Neural crest cell (in vitro differentiated cells): ENCODE data around the gene DOLPP1. TPM values are rescaled to one million over a fixed set of nuclear protein-coding genes. Genes with fewer than 3 reads are reported as not detected.
"Not testable (repeated sequence)": the region's sequence is repeated elsewhere in the genome, so short reads cannot be mapped to it uniquely, and the experiment has no call there.

Experiments used
- DNase-seq: peaks from one replicate; pipeline ENCODE4 v3.0.0; 2021; ENCODE audit warnings: low read depth, mixed read lengths, low spot score
- H3K27ac Mint-ChIP-seq: one replicate; pipeline ENCODE4 v1.8.0; 2021; ENCODE audit warnings: mild to moderate bottlenecking, mixed read lengths; ENCODE audit not compliant: unreplicated experiment
- H3K27me3 Mint-ChIP-seq: 2 replicates; pipeline ENCODE4 v1.8.0; 2021; ENCODE audit warnings: low read depth, mild to moderate bottlenecking, mixed read lengths
- H3K36me3 Mint-ChIP-seq: 2 replicates; pipeline ENCODE4 v1.8.0; 2021; ENCODE audit warnings: low read depth, mild to moderate bottlenecking, mixed read lengths
- H3K4me1 Mint-ChIP-seq: 2 replicates; pipeline ENCODE4 v1.8.0; 2021; ENCODE audit warnings: mixed read lengths
- H3K4me3 Mint-ChIP-seq: one replicate; pipeline ENCODE4 v1.8.0; 2021; ENCODE audit warnings: mild to moderate bottlenecking, mixed read lengths
- H3K9me3 Mint-ChIP-seq: 2 replicates; pipeline ENCODE4 v1.8.0; 2021; ENCODE audit warnings: mixed read lengths
- total RNA-seq: library from RNA; stranded (reverse); gene quantifications from 2 replicates; pipeline ENCODE4 v1.2.1, GENCODE V29; 2021
- TF ChIP-seq, protein P1 (sequence below): fragments of 200-600 bp; sonication (generic); conservative IDR thresholded peaks from 2 replicates; pipeline ENCODE4 v1.5.0; 2021; ENCODE audit warnings: antibody characterized with exemption, mild to moderate bottlenecking

The DOLPP1 gene
- total RNA-seq, 1 donor from 2014 or later: 43.1 TPM

GRCh38 chr9:129111528-129112151 lies 30.7 kb downstream of the DOLPP1 start:
- Mint-ChIP-seq H3K4me3 (peak overlapping the region; percentile 99), H3K9me3 (no peaks in the 10 kb centered on the region), H3K27me3 (no peaks in the 10 kb centered on the region), H3K4me1 (peaks cover 23% of the 10 kb centered on the region), H3K27ac (peak overlapping the region; percentile 95), H3K36me3 (no peaks in the 10 kb centered on the region)
- no peak for DNase-seq
- TF ChIP-seq, protein P1, sequence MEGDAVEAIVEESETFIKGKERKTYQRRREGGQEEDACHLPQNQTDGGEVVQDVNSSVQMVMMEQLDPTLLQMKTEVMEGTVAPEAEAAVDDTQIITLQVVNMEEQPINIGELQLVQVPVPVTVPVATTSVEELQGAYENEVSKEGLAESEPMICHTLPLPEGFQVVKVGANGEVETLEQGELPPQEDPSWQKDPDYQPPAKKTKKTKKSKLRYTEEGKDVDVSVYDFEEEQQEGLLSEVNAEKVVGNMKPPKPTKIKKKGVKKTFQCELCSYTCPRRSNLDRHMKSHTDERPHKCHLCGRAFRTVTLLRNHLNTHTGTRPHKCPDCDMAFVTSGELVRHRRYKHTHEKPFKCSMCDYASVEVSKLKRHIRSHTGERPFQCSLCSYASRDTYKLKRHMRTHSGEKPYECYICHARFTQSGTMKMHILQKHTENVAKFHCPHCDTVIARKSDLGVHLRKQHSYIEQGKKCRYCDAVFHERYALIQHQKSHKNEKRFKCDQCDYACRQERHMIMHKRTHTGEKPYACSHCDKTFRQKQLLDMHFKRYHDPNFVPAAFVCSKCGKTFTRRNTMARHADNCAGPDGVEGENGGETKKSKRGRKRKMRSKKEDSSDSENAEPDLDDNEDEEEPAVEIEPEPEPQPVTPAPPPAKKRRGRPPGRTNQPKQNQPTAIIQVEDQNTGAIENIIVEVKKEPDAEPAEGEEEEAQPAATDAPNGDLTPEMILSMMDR: no peak

- H3K27ac Mint-ChIP-seq: peak overlapping the region; percentile 43
- peaks cover 23% of the 10 kb centered on the region for H3K4me1 Mint-ChIP-seq
- H3K9me3 Mint-ChIP-seq: not testable (repeated sequence)
These were observed 31.6 kb downstream of the DOLPP1 start for GRCh38 chr9:129112526-129112925.

GRCh38 chr9:129113645-129114304 lies 32.9 kb downstream of the DOLPP1 start:
- H3K27me3 Mint-ChIP-seq: no peaks in the 10 kb centered on the region
- TF ChIP-seq, protein P1: no peak
- peak overlapping the region; percentile 41 for H3K4me3 Mint-ChIP-seq
- DNase-seq: no peak
- peaks cover 23% of the 10 kb centered on the region for H3K4me1 Mint-ChIP-seq
- peak overlapping the region; percentile 35 for H3K27ac Mint-ChIP-seq
- no peaks in the 10 kb centered on the region for H3K9me3 Mint-ChIP-seq
- no peaks in the 10 kb centered on the region for H3K36me3 Mint-ChIP-seq

More at GRCh38 chr9:129112526-129112925, 31.6 kb downstream of the DOLPP1 start:
- not testable (repeated sequence) for DNase-seq, H3K27me3 Mint-ChIP-seq, H3K36me3 Mint-ChIP-seq
- peak overlapping the region; percentile 99 for H3K4me3 Mint-ChIP-seq

- Mint-ChIP-seq H3K27ac (no peak overlapping the region), H3K36me3 (no peaks in the 10 kb centered on the region), H3K9me3 (no peaks in the 10 kb centered on the region)
These were observed 37.9 kb downstream of the DOLPP1 start for GRCh38 chr9:129118799-129119198.

DNA sequence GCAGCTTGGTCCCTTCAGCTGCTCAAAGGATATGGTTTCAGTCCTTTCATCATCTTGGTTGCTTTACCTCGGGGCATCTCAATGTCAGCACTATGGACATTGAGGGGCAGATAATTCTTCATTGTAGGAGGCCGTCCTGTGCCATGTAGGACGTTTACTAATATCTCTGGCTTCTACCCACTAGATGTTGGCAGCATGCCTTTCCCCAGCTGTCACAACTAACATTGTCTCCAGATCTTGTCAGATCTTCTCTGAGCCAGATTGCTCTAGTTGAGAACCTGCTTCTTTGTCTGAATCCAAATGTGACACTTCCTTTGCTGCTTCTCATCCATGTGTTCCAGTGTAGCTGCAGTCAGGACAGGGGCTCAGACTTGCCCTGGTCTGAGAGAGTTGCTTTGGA lies 40.6 kb downstream of the DOLPP1 start:
- TF ChIP-seq, protein P1: no peak
- H3K9me3 Mint-ChIP-seq: no peaks in the 10 kb centered on the region
- DNase-seq: no peak
- H3K27me3 Mint-ChIP-seq: no peaks in the 10 kb centered on the region
- H3K27ac Mint-ChIP-seq: peak overlapping the region; percentile 84
- H3K4me3 Mint-ChIP-seq: no peak overlapping the region
- no peaks in the 10 kb centered on the region for H3K36me3 Mint-ChIP-seq
- H3K4me1 Mint-ChIP-seq: peaks cover 4% of the 10 kb centered on the region

More at GRCh38 chr9:129118799-129119198, 37.9 kb downstream of the DOLPP1 start:
- TF ChIP-seq, protein P1: no peak
- peaks cover 8% of the 10 kb centered on the region for H3K4me1 Mint-ChIP-seq
- H3K27me3 Mint-ChIP-seq: no peaks in the 10 kb centered on the region
- no peak for DNase-seq
- H3K4me3 Mint-ChIP-seq: no peak overlapping the region

- no peak for DNase-seq
- TF ChIP-seq, protein P1: no peak
- no peaks in the 10 kb centered on the region for H3K27me3 Mint-ChIP-seq
- H3K9me3 Mint-ChIP-seq: no peaks in the 10 kb centered on the region
- H3K36me3 Mint-ChIP-seq: no peaks in the 10 kb centered on the region
- H3K27ac Mint-ChIP-seq: no peak overlapping the region
- H3K4me1 Mint-ChIP-seq: peaks cover 10% of the 10 kb centered on the region
- no peak overlapping the region for H3K4me3 Mint-ChIP-seq
These were observed 41.2 kb downstream of the DOLPP1 start for GRCh38 chr9:129122133-129122532.

DNA sequence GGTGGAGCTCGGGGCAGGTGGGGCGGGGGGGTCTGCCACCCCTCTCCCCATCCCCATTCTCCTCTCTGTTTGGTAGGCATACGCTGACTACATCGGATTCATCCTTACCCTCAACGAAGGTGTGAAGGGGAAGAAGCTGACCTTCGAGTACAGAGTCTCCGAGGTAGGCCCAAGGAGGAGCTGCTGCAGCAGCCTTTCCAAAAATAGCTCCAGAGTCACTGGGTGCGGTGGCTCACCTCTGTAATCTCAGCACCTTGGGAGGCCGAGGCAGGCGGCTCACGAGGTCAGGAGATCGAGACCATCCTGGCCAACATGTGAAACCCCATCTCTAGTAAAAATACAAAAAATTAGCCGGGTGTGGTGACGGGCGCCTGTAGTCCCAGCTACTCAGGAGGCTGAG lies 42.1 kb downstream of the DOLPP1 start:
- H3K4me1 Mint-ChIP-seq: peaks cover 17% of the 10 kb centered on the region
- not testable (repeated sequence) for H3K27ac Mint-ChIP-seq, DNase-seq, H3K9me3 Mint-ChIP-seq, H3K4me3 Mint-ChIP-seq, H3K36me3 Mint-ChIP-seq, H3K27me3 Mint-ChIP-seq
